Measurements from ENCODE around the gene ICAM1.

DNA sequence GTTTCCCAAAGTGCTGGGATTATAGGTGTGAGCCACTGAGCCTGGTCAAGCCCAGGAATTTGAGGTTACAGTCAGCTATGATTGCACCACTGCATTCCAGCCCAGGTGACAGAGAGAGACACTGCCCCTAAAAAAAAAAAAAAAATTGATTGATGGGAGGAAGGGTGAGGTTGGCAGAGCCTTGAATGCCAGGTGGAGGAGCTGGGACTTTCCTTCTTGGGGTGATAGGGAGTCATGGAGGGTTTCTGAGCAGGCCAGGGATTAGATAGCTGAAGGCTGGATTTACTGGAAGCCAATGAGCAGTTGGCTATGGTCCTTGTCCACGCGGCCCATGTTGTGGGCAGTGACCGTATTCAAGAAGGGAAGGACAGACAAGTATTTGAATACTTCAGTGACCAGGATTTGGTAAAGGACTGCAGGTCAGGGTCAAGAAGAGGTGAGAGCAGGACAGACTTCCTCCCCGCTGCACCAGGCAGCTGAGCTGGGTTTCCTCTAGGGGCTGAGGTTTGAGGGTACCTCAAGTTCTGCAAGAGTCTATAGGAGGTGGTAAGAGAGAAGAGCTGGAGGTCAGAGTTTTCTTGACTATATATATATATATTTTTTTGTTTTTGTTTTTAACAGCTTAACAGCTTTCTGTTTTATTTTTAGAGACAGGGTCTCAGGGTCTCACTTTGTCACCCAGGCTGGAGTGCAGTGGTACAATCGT is 9.0 kb downstream of the ICAM1 start:
- TF ChIP-seq, protein P1, sequence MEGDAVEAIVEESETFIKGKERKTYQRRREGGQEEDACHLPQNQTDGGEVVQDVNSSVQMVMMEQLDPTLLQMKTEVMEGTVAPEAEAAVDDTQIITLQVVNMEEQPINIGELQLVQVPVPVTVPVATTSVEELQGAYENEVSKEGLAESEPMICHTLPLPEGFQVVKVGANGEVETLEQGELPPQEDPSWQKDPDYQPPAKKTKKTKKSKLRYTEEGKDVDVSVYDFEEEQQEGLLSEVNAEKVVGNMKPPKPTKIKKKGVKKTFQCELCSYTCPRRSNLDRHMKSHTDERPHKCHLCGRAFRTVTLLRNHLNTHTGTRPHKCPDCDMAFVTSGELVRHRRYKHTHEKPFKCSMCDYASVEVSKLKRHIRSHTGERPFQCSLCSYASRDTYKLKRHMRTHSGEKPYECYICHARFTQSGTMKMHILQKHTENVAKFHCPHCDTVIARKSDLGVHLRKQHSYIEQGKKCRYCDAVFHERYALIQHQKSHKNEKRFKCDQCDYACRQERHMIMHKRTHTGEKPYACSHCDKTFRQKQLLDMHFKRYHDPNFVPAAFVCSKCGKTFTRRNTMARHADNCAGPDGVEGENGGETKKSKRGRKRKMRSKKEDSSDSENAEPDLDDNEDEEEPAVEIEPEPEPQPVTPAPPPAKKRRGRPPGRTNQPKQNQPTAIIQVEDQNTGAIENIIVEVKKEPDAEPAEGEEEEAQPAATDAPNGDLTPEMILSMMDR (conservative IDR thresholded peaks at IDR 0.05 in 1 of 2, IDR thresholded peaks at IDR 0.05 in 1 of 2; ENCODE audit: low read depth in 1 of 2, low read length in 2 of 2) = no peak
- TF ChIP-seq EZH2 (IDR thresholded peaks at IDR 0.05; ENCODE audit: low read length, missing control alignments) = no peak

Measured in fibroblast of lung (primary cell).